ENCODE data around the gene DNAJC5. TPM values are rescaled to one million over a fixed set of nuclear protein-coding genes. Genes with fewer than 3 reads are reported as not detected.
"Not testable (repeated sequence)": the region's sequence is repeated elsewhere in the genome, so short reads cannot be mapped to it uniquely, and the experiment has no call there.

The DNAJC5 gene
- total RNA-seq, 1 experiment from 2014 or later: 59.5 TPM

DNA sequence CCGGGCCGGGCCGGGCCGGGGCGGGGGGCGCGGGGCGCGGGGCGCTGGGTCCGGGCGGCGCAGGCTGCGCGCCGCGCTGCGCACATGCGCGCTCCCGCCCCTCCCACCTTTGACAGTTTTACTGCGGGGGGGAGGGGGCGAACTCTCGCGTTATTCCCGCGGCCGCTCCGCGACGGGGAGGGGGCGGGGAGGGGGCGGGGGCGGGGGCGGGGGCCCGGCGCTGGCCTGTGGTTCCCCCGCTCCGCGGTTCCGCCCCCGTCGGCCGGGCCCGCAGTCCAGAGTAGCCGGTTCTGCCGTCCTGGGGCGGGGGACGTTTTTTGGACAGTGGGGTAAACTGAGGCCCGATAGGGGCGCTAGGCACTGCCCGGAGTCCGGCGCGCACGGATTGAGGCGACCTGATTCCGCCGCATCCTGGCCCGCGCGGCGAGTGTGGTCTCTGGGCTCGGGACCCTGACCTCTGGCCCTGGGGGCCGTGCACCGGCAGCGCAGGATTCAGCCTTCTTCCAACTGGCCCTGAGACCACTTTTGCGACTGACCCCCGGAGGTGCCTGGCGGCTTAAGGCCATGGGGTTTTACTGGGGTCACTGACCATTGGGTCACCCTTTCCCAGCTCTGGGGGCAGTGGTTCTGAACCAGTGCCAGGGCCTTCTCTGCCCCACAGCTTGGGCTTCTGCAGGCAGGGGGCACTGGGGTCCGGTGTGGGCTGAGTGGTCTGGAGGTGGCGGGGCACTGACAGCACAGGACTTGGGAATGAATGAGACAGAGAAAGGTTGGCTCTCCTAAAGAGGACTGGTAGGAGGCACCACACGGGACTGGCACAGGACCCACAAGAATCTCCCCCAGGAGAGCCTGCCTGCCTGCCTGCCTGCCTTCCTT lies 75.2 kb downstream of the DNAJC5 start, which contains the start of gene ZNF512B:
Gene ZNF512B (minus strand): TSS at position 93 of the 876 bp plus-strand sequence. CDS start 1,980 bp downstream, outside the sequence.
- no peaks in the 10 kb centered on the region; the same call in 1 of the 2 replicates for H3K36me3 ChIP-seq (ENCODE audit: control insufficient read depth, insufficient read depth, low read length)
- in situ Hi-C loops (cut with HindIII; ENCODE audit: low pct_unique_long_range_greater_than_20kb, low sequenced_read_pairs): no loop called here
- DNase-seq (ENCODE audit: low read depth, low spot score) (no peak), ATAC-seq (peak; percentile 49)
- POLR2A ChIA-PET: no interaction called here
- H3K4me1 ChIP-seq (ENCODE audit: control insufficient read depth, insufficient read depth, low read length): peaks cover 27% of the 10 kb centered on the region
- peak within 1 kb of the TSS; percentile 58 to 67 for H3K4me3 ChIP-seq (ENCODE audit: low read depth in 2 of 2, low read length in 2 of 2)
- no TSS peak for BruUV-seq (replicated peaks)
- H3K27me3 ChIP-seq (ENCODE audit: control insufficient read depth, insufficient read depth, low read length): no peaks in the 10 kb centered on the region
- no peaks in the 10 kb centered on the region for H3K9me3 ChIP-seq (ENCODE audit: control insufficient read depth, insufficient read depth, low read depth, low read length)
- intact Hi-C loops (cut with micrococcal nuclease; ENCODE audit: unreplicated experiment): no loop called here
- TF ChIP-seq, protein P1, sequence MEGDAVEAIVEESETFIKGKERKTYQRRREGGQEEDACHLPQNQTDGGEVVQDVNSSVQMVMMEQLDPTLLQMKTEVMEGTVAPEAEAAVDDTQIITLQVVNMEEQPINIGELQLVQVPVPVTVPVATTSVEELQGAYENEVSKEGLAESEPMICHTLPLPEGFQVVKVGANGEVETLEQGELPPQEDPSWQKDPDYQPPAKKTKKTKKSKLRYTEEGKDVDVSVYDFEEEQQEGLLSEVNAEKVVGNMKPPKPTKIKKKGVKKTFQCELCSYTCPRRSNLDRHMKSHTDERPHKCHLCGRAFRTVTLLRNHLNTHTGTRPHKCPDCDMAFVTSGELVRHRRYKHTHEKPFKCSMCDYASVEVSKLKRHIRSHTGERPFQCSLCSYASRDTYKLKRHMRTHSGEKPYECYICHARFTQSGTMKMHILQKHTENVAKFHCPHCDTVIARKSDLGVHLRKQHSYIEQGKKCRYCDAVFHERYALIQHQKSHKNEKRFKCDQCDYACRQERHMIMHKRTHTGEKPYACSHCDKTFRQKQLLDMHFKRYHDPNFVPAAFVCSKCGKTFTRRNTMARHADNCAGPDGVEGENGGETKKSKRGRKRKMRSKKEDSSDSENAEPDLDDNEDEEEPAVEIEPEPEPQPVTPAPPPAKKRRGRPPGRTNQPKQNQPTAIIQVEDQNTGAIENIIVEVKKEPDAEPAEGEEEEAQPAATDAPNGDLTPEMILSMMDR (IDR thresholded peaks at IDR 0.05): no peak
- peak; percentile 70; the same call in 1 of the 2 replicates for TF ChIP-seq SIN3A (IDR thresholded peaks at IDR 0.05; ENCODE audit: borderline replicate concordance, insufficient read depth, low read depth, low read length)
- H3K27ac ChIP-seq (ENCODE audit: low read length): peak within 1 kb of the TSS; percentile 68
- CTCF ChIA-PET: no interaction called here

DNA sequence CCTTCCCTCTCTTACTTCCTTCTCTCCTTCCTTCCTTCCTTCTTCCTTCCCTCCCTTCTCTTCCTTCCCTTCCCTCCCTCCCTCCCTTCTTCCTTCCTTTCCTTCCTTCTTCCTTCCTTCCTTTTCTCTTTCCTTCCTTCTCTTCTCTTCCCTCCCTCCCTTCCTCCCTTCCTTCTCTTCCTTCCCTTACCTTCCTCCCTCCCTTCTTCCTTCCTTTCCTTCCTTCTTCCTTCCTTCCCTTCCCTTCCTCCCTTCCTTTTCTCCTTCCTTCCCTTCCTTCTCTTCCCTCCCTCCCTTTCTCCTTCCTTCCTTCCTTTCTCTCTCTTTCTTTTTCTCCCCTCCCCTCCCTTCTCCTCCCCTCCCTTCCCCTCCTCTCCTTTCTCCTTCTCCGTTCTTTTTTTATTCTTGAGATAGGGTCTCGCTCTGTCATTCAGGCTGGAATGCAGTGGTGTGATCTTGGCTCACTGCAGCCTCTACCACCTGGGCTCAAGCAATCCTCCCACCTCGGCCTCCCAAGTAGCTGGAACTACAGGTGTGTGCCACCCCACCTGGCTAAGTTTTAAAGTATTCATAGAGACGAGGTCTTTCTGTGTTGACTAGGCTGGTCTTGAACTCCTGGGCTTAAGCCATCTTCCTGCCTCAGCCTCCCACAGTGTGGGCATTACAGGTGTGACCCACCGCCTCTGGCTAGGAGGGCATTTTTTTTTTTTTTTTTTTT lies 75.9 kb downstream of the DNAJC5 start:
- Histone ChIP-seq H3K36me3 (ENCODE audit: control insufficient read depth, insufficient read depth, low read length) (no peaks in the 10 kb centered on the region; the same call in 1 of the 2 replicates), H3K27me3 (ENCODE audit: control insufficient read depth, insufficient read depth, low read length) (no peaks in the 10 kb centered on the region), H3K9me3 (ENCODE audit: control insufficient read depth, insufficient read depth, low read depth, low read length) (no peaks in the 10 kb centered on the region), H3K4me3 (ENCODE audit: low read depth in 2 of 2, low read length in 2 of 2) (no peak overlapping the region), H3K27ac (ENCODE audit: low read length) (no peak overlapping the region), H3K4me1 (ENCODE audit: control insufficient read depth, insufficient read depth, low read length) (peaks cover 27% of the 10 kb centered on the region)
- ATAC-seq (no peak), DNase-seq (ENCODE audit: low read depth, low spot score) (no peak)
- no TSS peak for BruUV-seq (replicated peaks)
- ChIA-PET CTCF (no interaction called here), POLR2A (interaction anchor here (0.7 kb wide), 1 partner anchor 55 kb away, joined by 3 read pairs; no protein-coding TSS in a partner anchor)
- in situ Hi-C loops (cut with HindIII; ENCODE audit: low pct_unique_long_range_greater_than_20kb, low sequenced_read_pairs) (no loop called here), intact Hi-C loops (cut with micrococcal nuclease; ENCODE audit: unreplicated experiment) (no loop called here)
- TF ChIP-seq POLR2AphosphoS5 (IDR thresholded peaks at IDR 0.05; ENCODE audit: low read depth, low read length) (no peak), TCF7L2 (IDR thresholded peaks at IDR 0.05; ENCODE audit: low read depth, low read length) (no peak), SIN3A (IDR thresholded peaks at IDR 0.05; ENCODE audit: borderline replicate concordance, insufficient read depth, low read depth, low read length) (no peak)
- TF ChIP-seq, protein P2, sequence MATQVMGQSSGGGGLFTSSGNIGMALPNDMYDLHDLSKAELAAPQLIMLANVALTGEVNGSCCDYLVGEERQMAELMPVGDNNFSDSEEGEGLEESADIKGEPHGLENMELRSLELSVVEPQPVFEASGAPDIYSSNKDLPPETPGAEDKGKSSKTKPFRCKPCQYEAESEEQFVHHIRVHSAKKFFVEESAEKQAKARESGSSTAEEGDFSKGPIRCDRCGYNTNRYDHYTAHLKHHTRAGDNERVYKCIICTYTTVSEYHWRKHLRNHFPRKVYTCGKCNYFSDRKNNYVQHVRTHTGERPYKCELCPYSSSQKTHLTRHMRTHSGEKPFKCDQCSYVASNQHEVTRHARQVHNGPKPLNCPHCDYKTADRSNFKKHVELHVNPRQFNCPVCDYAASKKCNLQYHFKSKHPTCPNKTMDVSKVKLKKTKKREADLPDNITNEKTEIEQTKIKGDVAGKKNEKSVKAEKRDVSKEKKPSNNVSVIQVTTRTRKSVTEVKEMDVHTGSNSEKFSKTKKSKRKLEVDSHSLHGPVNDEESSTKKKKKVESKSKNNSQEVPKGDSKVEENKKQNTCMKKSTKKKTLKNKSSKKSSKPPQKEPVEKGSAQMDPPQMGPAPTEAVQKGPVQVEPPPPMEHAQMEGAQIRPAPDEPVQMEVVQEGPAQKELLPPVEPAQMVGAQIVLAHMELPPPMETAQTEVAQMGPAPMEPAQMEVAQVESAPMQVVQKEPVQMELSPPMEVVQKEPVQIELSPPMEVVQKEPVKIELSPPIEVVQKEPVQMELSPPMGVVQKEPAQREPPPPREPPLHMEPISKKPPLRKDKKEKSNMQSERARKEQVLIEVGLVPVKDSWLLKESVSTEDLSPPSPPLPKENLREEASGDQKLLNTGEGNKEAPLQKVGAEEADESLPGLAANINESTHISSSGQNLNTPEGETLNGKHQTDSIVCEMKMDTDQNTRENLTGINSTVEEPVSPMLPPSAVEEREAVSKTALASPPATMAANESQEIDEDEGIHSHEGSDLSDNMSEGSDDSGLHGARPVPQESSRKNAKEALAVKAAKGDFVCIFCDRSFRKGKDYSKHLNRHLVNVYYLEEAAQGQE (IDR thresholded peaks at IDR 0.05; ENCODE audit: insufficient read depth in 1 of 2, low read depth in 2 of 2, low read length in 1 of 2): no peak
- TF ChIP-seq, protein P1 (IDR thresholded peaks at IDR 0.05): no peak

DNA sequence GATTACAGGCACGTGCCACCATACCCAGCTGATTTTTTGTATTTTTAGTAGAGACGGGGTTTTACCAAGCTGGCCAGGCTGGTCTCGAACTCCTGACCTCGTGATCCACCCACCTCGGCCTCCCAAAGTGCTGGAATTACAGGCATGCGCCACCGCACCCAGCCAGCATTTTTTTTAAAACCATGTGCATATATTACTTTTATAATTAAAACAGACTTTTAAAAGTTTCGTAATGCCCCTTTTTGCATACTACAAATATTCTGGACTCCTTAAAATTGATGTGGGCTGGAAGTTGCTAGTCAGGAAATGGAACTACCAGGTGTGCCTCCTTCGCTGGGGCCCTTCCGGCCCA lies 77.0 kb downstream of the DNAJC5 start:
- CTCF ChIA-PET; H3K9me3 ChIP-seq (ENCODE audit: control insufficient read depth, insufficient read depth, low read depth, low read length); H3K27ac ChIP-seq (ENCODE audit: low read length); H3K27me3 ChIP-seq (ENCODE audit: control insufficient read depth, insufficient read depth, low read length); intact Hi-C loops (cut with micrococcal nuclease; ENCODE audit: unreplicated experiment); H3K4me3 ChIP-seq (ENCODE audit: low read depth in 2 of 2, low read length in 2 of 2); POLR2A ChIA-PET; ATAC-seq; DNase-seq (ENCODE audit: low read depth, low spot score); in situ Hi-C loops (cut with HindIII; ENCODE audit: low pct_unique_long_range_greater_than_20kb, low sequenced_read_pairs); H3K36me3 ChIP-seq (ENCODE audit: control insufficient read depth, insufficient read depth, low read length); BruUV-seq (replicated peaks): not testable (repeated sequence)
- H3K4me1 ChIP-seq (ENCODE audit: control insufficient read depth, insufficient read depth, low read length): peaks cover 27% of the 10 kb centered on the region

Measured in Panc1 (cell line).